Adrenal gland (tissue), 5 donors: ENCODE measurements around the gene TNIK.

ENCODE experiments used
- CTCF ChIP-seq, 6 experiments: fragments of 450-650 bp in 4 of 6; fragments of 200-600 bp in 2 of 6; sonication (generic) in 1 of 6; IDR thresholded peaks; 1 replicate in 5 of 6; 2 replicates in 1 of 6; pipeline versions ENCODE4 v1.5.1 to v1.8.0; 2016 to 2021; ENCODE audit warnings: antibody characterized with exemption in 6 of 6, mild to moderate bottlenecking in 2 of 6, moderate library complexity in 1 of 6
- POLR2A ChIP-seq, 2 donors: fragments of 450-650 bp; IDR thresholded peaks; one replicate each; pipeline ENCODE4 v1.6.1; 2017; ENCODE audit warnings: antibody characterized with exemption in 2 of 2, mild to moderate bottlenecking in 2 of 2, moderate library complexity in 1 of 2
- donor health status: DM: no; HTN: no; CAD: no.

- no peak for TF ChIP-seq POLR2A (IDR thresholded peaks at IDR 0.05)
- no peak for TF ChIP-seq CTCF (IDR thresholded peaks at IDR 0.05)
Observed at GRCh38 chr3:171336406-171336805, 123.8 kb downstream of the TNIK start.
